Tibial artery (tissue), 4 donors: ENCODE data around the gene NTRK3.

Experiments
- DNase-seq, 2 donors: peaks; one replicate each; pipeline ENCODE4 v3.0.0-alpha.2; 2019
- H3K27ac ChIP-seq, 2 donors: fragments of 200-600 bp; sonication (generic) in 1 of 2; 1 replicate in 1 of 2; 2 replicates in 1 of 2; pipeline ENCODE4 v1.5.1; 2018 to 2019; ENCODE audit warnings: mild to moderate bottlenecking in 1 of 2
- H3K27me3 ChIP-seq, 2 donors: fragments of 200-600 bp; sonication (generic) in 1 of 2; one replicate each; pipeline versions ENCODE4 v1.5.1 to v1.6.0; 2016 to 2019
- H3K36me3 ChIP-seq, 3 donors: fragments of 200-600 bp; sonication (generic) in 2 of 3; one replicate each; pipeline ENCODE4 v1.5.1; 2016 to 2019; ENCODE audit warnings: mild to moderate bottlenecking in 2 of 3
- H3K4me1 ChIP-seq, 4 donors: fragments of 200-600 bp; sonication (generic) in 2 of 4; 1 replicate in 3 of 4; 2 replicates in 1 of 4; pipeline ENCODE4 v1.5.1; 2016 to 2019
- H3K4me3 ChIP-seq, 2 donors: fragments of 200-600 bp; sonication (generic) in 1 of 2; 1 replicate in 1 of 2; 2 replicates in 1 of 2; pipeline ENCODE4 v1.5.1; 2018 to 2019; ENCODE audit warnings: mild to moderate bottlenecking in 2 of 2
- H3K9me3 ChIP-seq, 3 donors: fragments of 200-600 bp; sonication (generic) in 1 of 3; one replicate each; pipeline ENCODE4 v1.5.1; 2016 to 2019
- intact Hi-C: fragments of 100-400 bp; cut with DNase I; formaldehyde crosslinking; loops from one replicate; pipeline ENCODE4 v1.15.0; 2023; ENCODE audit warnings: low total_unique reads
- TF ChIP-seq, protein P1 (sequence below), 2 experiments: fragments of 200-600 bp in 1 of 2; fragments of 450-650 bp in 1 of 2; IDR thresholded peaks; one replicate each; pipeline ENCODE4 v1.5.1; 2017 to 2019; ENCODE audit warnings: antibody characterized with exemption in 2 of 2, mild to moderate bottlenecking in 1 of 2, moderate library complexity in 1 of 2

NTRK3 gene

DNA sequence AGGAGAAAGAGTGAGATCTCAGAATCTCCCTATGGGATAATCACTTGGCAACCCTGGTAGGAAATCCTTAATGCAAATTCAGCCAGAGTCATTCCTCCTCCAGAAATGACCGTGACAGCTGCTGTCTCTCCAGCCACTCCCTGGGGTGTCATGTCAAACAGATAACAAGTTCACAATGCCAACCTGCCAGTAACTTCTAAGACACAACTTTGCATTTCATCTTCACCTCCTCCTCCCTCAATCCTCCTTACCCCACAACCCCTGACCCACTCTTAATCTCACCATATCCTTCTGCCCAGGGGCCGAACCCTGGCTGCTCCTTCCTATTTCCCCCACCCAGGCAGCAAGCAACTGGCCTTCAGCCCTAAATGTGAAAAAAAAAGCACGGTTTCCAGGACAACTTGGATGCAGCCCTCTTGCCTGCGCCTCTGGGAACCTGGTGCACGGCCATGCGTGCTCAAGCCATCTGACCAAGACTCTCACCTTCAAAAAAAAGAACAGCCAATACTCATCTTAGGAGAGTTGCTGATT lies 166.0 kb downstream of the NTRK3 start:
- Histone ChIP-seq H3K27me3 (no peaks in the 10 kb centered on the region), H3K4me1 (peaks cover 0 to 52% (median 26%) of the 10 kb centered on the region in 4 donors), H3K4me3 (no peak overlapping the region), H3K27ac (peak overlapping the region; percentile 39 to 45), H3K36me3 (peaks cover 0 to 3% (median 0%) of the 10 kb centered on the region in 3 donors), H3K9me3 (no peaks in the 10 kb centered on the region)
- TF ChIP-seq, protein P1, sequence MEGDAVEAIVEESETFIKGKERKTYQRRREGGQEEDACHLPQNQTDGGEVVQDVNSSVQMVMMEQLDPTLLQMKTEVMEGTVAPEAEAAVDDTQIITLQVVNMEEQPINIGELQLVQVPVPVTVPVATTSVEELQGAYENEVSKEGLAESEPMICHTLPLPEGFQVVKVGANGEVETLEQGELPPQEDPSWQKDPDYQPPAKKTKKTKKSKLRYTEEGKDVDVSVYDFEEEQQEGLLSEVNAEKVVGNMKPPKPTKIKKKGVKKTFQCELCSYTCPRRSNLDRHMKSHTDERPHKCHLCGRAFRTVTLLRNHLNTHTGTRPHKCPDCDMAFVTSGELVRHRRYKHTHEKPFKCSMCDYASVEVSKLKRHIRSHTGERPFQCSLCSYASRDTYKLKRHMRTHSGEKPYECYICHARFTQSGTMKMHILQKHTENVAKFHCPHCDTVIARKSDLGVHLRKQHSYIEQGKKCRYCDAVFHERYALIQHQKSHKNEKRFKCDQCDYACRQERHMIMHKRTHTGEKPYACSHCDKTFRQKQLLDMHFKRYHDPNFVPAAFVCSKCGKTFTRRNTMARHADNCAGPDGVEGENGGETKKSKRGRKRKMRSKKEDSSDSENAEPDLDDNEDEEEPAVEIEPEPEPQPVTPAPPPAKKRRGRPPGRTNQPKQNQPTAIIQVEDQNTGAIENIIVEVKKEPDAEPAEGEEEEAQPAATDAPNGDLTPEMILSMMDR (IDR thresholded peaks at IDR 0.05): no peak
- no peak for DNase-seq
- intact Hi-C loops: no loop called here

DNA sequence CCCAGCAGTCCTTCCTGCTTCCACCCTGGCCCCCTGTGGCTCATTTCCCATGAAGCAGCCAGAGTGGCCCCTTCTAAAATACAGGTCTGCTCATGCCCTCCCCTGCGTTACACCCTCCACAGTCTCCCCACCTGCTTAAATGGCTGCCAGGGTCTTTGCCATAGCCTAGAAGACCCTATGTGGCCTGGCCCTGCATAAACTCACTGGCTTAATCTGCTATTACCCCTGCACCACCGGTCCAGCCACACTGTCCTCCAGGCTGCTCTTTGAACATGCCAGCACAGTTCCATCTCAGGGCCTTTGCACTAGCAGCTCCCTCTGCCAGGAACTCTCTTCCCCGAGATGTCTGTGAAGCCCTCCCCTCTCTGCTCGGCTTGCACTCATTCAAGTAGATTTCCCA lies 166.8 kb downstream of the NTRK3 start:
- intact Hi-C loops: loop anchor here (5.0 kb wide), 1 partner anchor 38 kb away; no protein-coding TSS in a partner anchor
- H3K36me3 ChIP-seq: peaks cover 0 to 3% (median 0%) of the 10 kb centered on the region in 3 donors
- no peak overlapping the region for H3K4me3 ChIP-seq
- H3K27me3 ChIP-seq: no peaks in the 10 kb centered on the region
- TF ChIP-seq, protein P1 (IDR thresholded peaks at IDR 0.05): no peak
- DNase-seq: no peak
- H3K9me3 ChIP-seq: no peaks in the 10 kb centered on the region
- H3K27ac ChIP-seq: peak overlapping the region; percentile 33 to 39
- peaks cover 0 to 58% (median 28%) of the 10 kb centered on the region in 4 donors for H3K4me1 ChIP-seq

DNA sequence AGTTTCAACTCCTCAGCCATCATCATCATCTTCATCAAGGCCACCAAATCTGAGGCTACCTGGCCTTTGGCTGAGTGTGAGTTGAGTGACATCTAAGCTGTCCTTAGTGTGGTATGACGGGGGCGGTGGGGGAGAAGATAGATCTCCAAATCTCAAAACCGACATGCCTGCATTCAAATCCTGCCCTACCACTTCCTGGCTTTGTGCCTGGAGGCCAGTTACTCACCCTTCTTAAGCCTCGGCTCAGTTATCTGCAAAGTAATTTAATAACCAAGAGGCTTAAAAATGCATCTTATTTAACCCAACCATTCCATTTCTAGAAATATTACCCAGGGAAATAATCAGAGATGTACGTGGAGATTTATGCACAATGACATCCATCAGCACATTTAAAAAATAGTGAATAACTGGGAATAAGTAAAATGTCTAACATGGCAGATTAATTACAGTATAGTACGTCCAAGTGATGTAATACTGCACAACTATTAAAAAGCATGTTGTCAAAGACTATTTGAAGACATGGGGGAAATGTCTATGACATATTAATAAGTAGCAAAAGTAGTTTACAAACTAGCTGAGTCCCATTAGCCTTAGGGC lies 167.4 kb downstream of the NTRK3 start:
- intact Hi-C loops: loop anchor here (5.0 kb wide), 1 partner anchor 38 kb away; no protein-coding TSS in a partner anchor
- no peak overlapping the region for H3K4me3 ChIP-seq
- no peaks in the 10 kb centered on the region for H3K27me3 ChIP-seq
- TF ChIP-seq, protein P1 (IDR thresholded peaks at IDR 0.05): no peak
- H3K36me3 ChIP-seq: peaks cover 0 to 3% (median 0%) of the 10 kb centered on the region in 3 donors
- peak overlapping the region in 1 of 2 donors; percentile 33 for H3K27ac ChIP-seq
- no peaks in the 10 kb centered on the region for H3K9me3 ChIP-seq
- H3K4me1 ChIP-seq: peaks cover 0 to 65% (median 34%) of the 10 kb centered on the region in 4 donors
- no peak for DNase-seq

DNA sequence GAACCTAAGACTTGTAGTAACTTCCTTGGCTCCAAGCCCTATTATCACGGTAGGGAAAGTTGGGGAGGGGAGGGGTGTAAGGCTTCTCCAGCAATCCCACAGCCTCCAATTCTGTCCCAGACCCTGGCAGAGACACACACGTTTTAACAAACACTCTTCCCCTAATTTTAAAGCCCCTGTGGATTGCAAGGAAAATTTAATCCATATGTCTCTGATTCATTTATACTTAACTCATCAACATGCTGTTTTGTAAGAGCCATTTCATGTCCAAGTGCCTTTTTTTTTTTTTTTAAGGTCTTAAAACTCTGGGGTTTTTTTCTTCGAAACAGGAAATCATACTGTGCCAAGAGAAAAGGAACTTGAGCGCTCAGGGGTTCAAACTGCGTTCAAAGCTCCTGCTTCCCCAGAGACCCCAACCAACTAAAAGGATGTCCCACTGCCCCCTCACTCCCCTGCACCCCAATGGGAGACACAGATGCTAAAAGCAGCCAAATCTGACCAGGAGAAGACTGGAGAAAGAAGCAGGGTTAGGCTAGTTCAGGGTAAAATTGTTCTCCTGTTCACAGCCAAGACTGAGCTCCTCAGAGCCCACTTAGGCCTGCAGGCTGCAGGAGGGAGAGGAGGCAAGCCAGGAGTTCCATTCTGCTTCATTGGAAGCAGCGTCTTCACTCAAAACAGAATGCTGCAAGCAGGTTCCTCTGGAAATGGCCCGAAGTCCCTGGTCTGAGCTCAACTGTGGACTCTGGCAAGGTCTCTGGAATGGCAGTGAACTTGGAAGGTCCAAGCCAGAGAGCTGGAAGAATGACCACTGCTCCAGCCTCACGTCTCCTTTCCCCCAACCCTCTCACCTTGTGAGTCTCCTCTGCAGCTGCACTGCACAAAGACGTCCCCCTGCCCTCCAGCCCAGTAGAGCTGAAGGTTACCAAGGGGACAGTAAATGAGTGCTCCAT lies 172.5 kb downstream of the NTRK3 start:
- TF ChIP-seq, protein P1 (IDR thresholded peaks at IDR 0.05): peak in 1 of 2 experiments; percentile 8
- DNase-seq: peak in 1 of 2 donors; percentile 78
- Histone ChIP-seq H3K9me3 (no peaks in the 10 kb centered on the region), H3K4me1 (peaks cover 0 to 84% (median 45%) of the 10 kb centered on the region in 4 donors), H3K27ac (peak overlapping the region; percentile 71 to 77), H3K4me3 (peak overlapping the region in 1 of 2 donors; percentile 12), H3K27me3 (no peaks in the 10 kb centered on the region), H3K36me3 (no peaks in the 10 kb centered on the region)
- intact Hi-C loops: no loop called here

DNA sequence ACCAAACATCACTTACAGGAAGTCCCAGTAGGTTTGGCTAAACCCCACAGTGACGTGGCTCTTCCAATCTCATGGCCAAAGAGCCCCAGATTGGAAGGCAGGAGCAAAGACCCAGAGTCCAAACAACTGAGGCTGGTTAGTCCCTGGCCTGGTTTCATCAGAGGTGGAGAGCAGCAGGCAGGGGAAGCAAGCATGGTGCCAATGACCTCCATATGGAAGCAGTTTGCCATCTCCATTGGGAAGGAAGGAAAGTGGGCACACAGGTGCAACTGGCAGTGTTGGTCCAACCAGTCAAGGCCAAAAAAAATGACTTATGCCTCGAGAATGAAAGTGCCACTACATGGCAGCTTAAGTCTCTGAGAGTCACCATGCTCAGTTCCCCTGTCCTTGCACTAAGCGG lies 175.9 kb downstream of the NTRK3 start:
- no peak for DNase-seq
- H3K9me3 ChIP-seq: no peaks in the 10 kb centered on the region
- no peak overlapping the region for H3K4me3 ChIP-seq
- no peaks in the 10 kb centered on the region for H3K36me3 ChIP-seq
- no peaks in the 10 kb centered on the region for H3K27me3 ChIP-seq
- TF ChIP-seq, protein P1 (IDR thresholded peaks at IDR 0.05): no peak
- intact Hi-C loops: no loop called here
- H3K27ac ChIP-seq: peak overlapping the region; percentile 76 to 77
- peaks cover 0 to 84% (median 53%) of the 10 kb centered on the region in 4 donors for H3K4me1 ChIP-seq
